Measurements from ENCODE around the gene AFAP1. TPM values are rescaled to one million over a fixed set of nuclear protein-coding genes. Genes with fewer than 3 reads are reported as not detected.
A peak's percentile ranks its signal among the peaks of the same experiment; 100 is the strongest.

AFAP1 gene
- total RNA-seq, 4 donors from 2014 or later: 4.4 to 16.6 (median 10.7) TPM

GRCh38 chr4:7829652-7830580 lies 109.7 kb downstream of the AFAP1 start:
- Histone ChIP-seq H3K27ac (peak overlapping the region in 3 of 4 donors; percentile 42 to 86 (median 74)), H3K9me3 (no peaks in the 10 kb centered on the region), H3K4me1 (peaks cover 0 to 42% (median 3%) of the 10 kb centered on the region in 3 donors), H3K27me3 (no peaks in the 10 kb centered on the region), H3K36me3 (peaks cover 0 to 66% (median 0%) of the 10 kb centered on the region in 3 donors), H3K4me3 (no peak overlapping the region)
- no peak for TF ChIP-seq CTCF (IDR thresholded peaks at IDR 0.05)
- no peak for TF ChIP-seq POLR2A (IDR thresholded peaks at IDR 0.05)
- intact Hi-C loops (cut with DNase I): no loop called here
- WGBS, 2 donors: 69 to 75% methylated on average over 10 of the region's 10 CpGs
- DNase-seq: no peak

- intact Hi-C loops (cut with DNase I): no loop called here
- no peak for DNase-seq
Observed at GRCh38 chr4:7828793-7829301, 110.8 kb downstream of the AFAP1 start.

GRCh38 chr4:7828011-7828720 lies 111.5 kb downstream of the AFAP1 start:
- WGBS, 2 donors: 49 to 56% methylated on average over 11 of the region's 13 CpGs
- Histone ChIP-seq H3K36me3 (peaks cover 0 to 58% (median 0%) of the 10 kb centered on the region in 3 donors), H3K4me3 (peak overlapping the region in 1 of 4 donors; percentile 15), H3K27ac (peak overlapping the region; percentile 62 to 86 (median 80)), H3K4me1 (peaks cover 0 to 59% (median 9%) of the 10 kb centered on the region in 3 donors), H3K27me3 (no peaks in the 10 kb centered on the region), H3K9me3 (no peaks in the 10 kb centered on the region)
- TF ChIP-seq CTCF (IDR thresholded peaks at IDR 0.05) (no peak), POLR2A (IDR thresholded peaks at IDR 0.05) (peak in 1 of 4 donors; percentile 18)
- no peak for DNase-seq
- intact Hi-C loops (cut with DNase I): no loop called here

More at GRCh38 chr4:7828793-7829301, 110.8 kb downstream of the AFAP1 start:
- Histone ChIP-seq H3K9me3 (no peaks in the 10 kb centered on the region), H3K27ac (peak overlapping the region; percentile 41 to 86 (median 80)), H3K36me3 (peaks cover 0 to 58% (median 0%) of the 10 kb centered on the region in 3 donors), H3K4me1 (peaks cover 0 to 52% (median 4%) of the 10 kb centered on the region in 3 donors), H3K27me3 (no peaks in the 10 kb centered on the region), H3K4me3 (no peak overlapping the region)
- WGBS, 2 donors: 79 to 83% methylated on average over 6 of the region's 6 CpGs
- TF ChIP-seq POLR2A (IDR thresholded peaks at IDR 0.05) (no peak), CTCF (IDR thresholded peaks at IDR 0.05) (no peak)

GRCh38 chr4:7827566-7827965 lies 112.1 kb downstream of the AFAP1 start:
- H3K4me1 ChIP-seq: peaks cover 0 to 64% (median 9%) of the 10 kb centered on the region in 3 donors
- 80 to 92% methylated on average over 11 of the region's 11 CpGs for WGBS, 2 donors
- intact Hi-C loops (cut with DNase I): no loop called here
- peak overlapping the region; percentile 62 to 86 (median 80) for H3K27ac ChIP-seq
- no peak overlapping the region for H3K4me3 ChIP-seq
- no peaks in the 10 kb centered on the region for H3K27me3 ChIP-seq
- TF ChIP-seq CTCF (IDR thresholded peaks at IDR 0.05) (no peak), POLR2A (IDR thresholded peaks at IDR 0.05) (no peak)
- peaks cover 0 to 58% (median 0%) of the 10 kb centered on the region in 3 donors for H3K36me3 ChIP-seq
- no peaks in the 10 kb centered on the region for H3K9me3 ChIP-seq
- no peak for DNase-seq

All from esophagus squamous epithelium (tissue), 5 donors.